B cell (primary cell): Measurements from ENCODE around the gene RRBP1. TPM values are rescaled to one million over a fixed set of nuclear protein-coding genes. Genes with fewer than 3 reads are reported as not detected.

ENCODE experiments used
- ATAC-seq: fragments of 200-7000 bp; cut with Tn5 transposase; one replicate; pipeline ENCODE4 v1.10.0; 2021; ENCODE audit warnings: low read depth, mild to moderate bottlenecking, moderate number of reproducible peaks, moderate library complexity
- CTCF ChIA-PET: fragments of 350-600 bp; sonication (Branson Sonifier 250); formaldehyde crosslinking; loops from one replicate; lab custom pipeline; 2021; ENCODE audit warnings: antibody characterized with exemption, inconsistent platforms; lab: Charles Lee
- POLR2A ChIA-PET: fragments of 350-600 bp; sonication (Branson Sonifier 250); formaldehyde crosslinking; loops from one replicate; lab custom pipeline; 2021; ENCODE audit warnings: antibody characterized with exemption; lab: Charles Lee
- DNase-seq: peaks from one replicate; pipeline ENCODE4 v3.0.0; 2013
- H2AFZ ChIP-seq: 2 replicates; pipeline ENCODE4 v1.6.1; 2012; ENCODE audit warnings: mild to moderate bottlenecking, low read depth, low read length; ENCODE audit not compliant: insufficient read depth, poor library complexity, severe bottlenecking
- H3K27ac ChIP-seq, 2 donors: 1 replicate in 1 of 2; 2 replicates in 1 of 2; pipeline ENCODE4 v1.5.1; 2012 to 2013; ENCODE audit warnings: low read length in 2 of 2, mild to moderate bottlenecking in 2 of 2, moderate library complexity in 1 of 2
- H3K27me3 ChIP-seq, 4 experiments: fragments of 200-600 bp in 1 of 4; sonication (generic) in 1 of 4; replicated peaks in 1 of 4; 1 replicate in 2 of 4; 2 replicates in 2 of 4; pipeline versions ENCODE4 v1.6.1 to v1.7.0; 2013 to 2016; ENCODE audit warnings: low read length in 3 of 4, mild to moderate bottlenecking in 2 of 4, mixed read lengths in 1 of 4, moderate library complexity in 1 of 4; ENCODE audit not compliant: insufficient read depth in 4 of 4, control insufficient read depth in 3 of 4; ENCODE audit errors: control extremely low read depth in 1 of 4
- H3K36me3 ChIP-seq, 2 experiments: replicated peaks in 1 of 2; 1 replicate in 1 of 2; 2 replicates in 1 of 2; pipeline versions ENCODE4 v1.6.1 to v1.7.1; 2013; ENCODE audit warnings: low read length in 1 of 2; ENCODE audit not compliant: insufficient read depth in 2 of 2, control insufficient read depth in 1 of 2; ENCODE audit errors: control extremely low read depth in 1 of 2, extremely low read depth in 1 of 2
- H3K4me1 ChIP-seq, 2 donors: fragments of 200-600 bp in 1 of 2; sonication (generic) in 1 of 2; 1 replicate in 1 of 2; 2 replicates in 1 of 2; pipeline versions ENCODE4 v1.5.1 to v1.6.1; 2013 to 2017; ENCODE audit warnings: low read length in 2 of 2; ENCODE audit not compliant: control insufficient read depth in 2 of 2, insufficient read depth in 2 of 2
- H3K4me2 ChIP-seq: replicated peaks from 2 replicates; pipeline ENCODE3; 2012; ENCODE audit warnings: mild to moderate bottlenecking, low read depth, low read length; ENCODE audit not compliant: poor library complexity, severe bottlenecking
- H3K4me3 ChIP-seq, 5 experiments: fragments of 200-600 bp in 1 of 5; sonication (generic) in 1 of 5; 1 replicate in 3 of 5; 2 replicates in 2 of 5; pipeline versions ENCODE4 v1.5.1 to v1.7.0; 2011 to 2016; ENCODE audit warnings: low read length in 4 of 5, mild to moderate bottlenecking in 4 of 5, low read depth in 2 of 5, control low read depth in 1 of 5, moderate library complexity in 1 of 5; ENCODE audit not compliant: insufficient read depth in 1 of 5; ENCODE audit errors: control extremely low read depth in 1 of 5, extremely low read depth in 1 of 5
- H3K79me2 ChIP-seq: fragments of 200-600 bp; sonication (generic); one replicate; pipeline ENCODE4 v1.6.0; 2016; ENCODE audit warnings: low read length; ENCODE audit not compliant: control insufficient read depth, insufficient read depth
- H3K9ac ChIP-seq: fragments of 200-600 bp; sonication (generic); 2 replicates; pipeline ENCODE4 v1.6.1; 2017; ENCODE audit warnings: mild to moderate bottlenecking, low read length, moderate library complexity
- H3K9me3 ChIP-seq, 3 donors: one replicate each; pipeline versions ENCODE4 v1.6.1 to v1.7.1; 2013; ENCODE audit warnings: low read length in 2 of 3; ENCODE audit not compliant: control insufficient read depth in 2 of 3, insufficient read depth in 1 of 3; ENCODE audit errors: control extremely low read depth in 1 of 3
- H4K20me1 ChIP-seq: 2 replicates; pipeline ENCODE4 v1.6.0; 2012; ENCODE audit warnings: mild to moderate bottlenecking, low read length; ENCODE audit not compliant: insufficient read depth, control insufficient read depth, poor library complexity, severe bottlenecking
- H3K27ac Mint-ChIP-seq: one replicate; pipeline ENCODE4 v1.8.0; 2021; ENCODE audit warnings: mixed read lengths
- H3K27me3 Mint-ChIP-seq: one replicate; pipeline ENCODE4 v1.8.0; 2021; ENCODE audit warnings: mixed read lengths
- H3K4me1 Mint-ChIP-seq: one replicate; pipeline ENCODE4 v1.8.0; 2021; ENCODE audit warnings: mixed read lengths
- H3K4me3 Mint-ChIP-seq: one replicate; pipeline ENCODE4 v1.8.0; 2021; ENCODE audit warnings: mixed read lengths
- H3K9me3 Mint-ChIP-seq: one replicate; pipeline ENCODE4 v1.8.0; 2022; ENCODE audit warnings: mixed read lengths; ENCODE audit not compliant: insufficient read depth
- CTCF ChIP-seq: fragments of 200-600 bp; IDR thresholded peaks from one replicate; pipeline ENCODE4 v1.8.0; 2022; ENCODE audit warnings: antibody characterized with exemption, mild to moderate bottlenecking
- EZH2 ChIP-seq: IDR thresholded peaks from 2 replicates; pipeline ENCODE4 v1.6.1; 2012; ENCODE audit warnings: borderline replicate concordance, low read depth, mild to moderate bottlenecking, moderate library complexity, low read length; ENCODE audit not compliant: insufficient read depth, poor library complexity, severe bottlenecking
- WGBS: methylation state at CpG from one replicate; pipeline ENCODE4 v1.1.5; 2013; ENCODE audit warnings: missing lambda C conversion rate; ENCODE audit not compliant: insufficient coverage; 5-methylcytosine and 5-hydroxymethylcytosine counted together
- intact Hi-C: fragments of 100-400 bp; cut with micrococcal nuclease; formaldehyde crosslinking; loops from one replicate; pipeline ENCODE4 v1.10.0; 2022
- polyA plus RNA-seq: library from polyadenylated mRNA; depleted of rRNA; stranded (reverse); fragments of >200 nt; gene quantifications from 2 replicates; pipeline ENCODE4 v1.2.3, GENCODE V29; 2012
- total RNA-seq, 2 donors: library from RNA; stranded (reverse); fragments of 120-200 nt in 1 of 2; gene quantifications; 1 replicate in 1 of 2; 2 replicates in 1 of 2; pipeline versions ENCODE4 v1.2.3 to v1.2.4, GENCODE V29; 2013 to 2022

The RRBP1 gene
- total and polyA plus RNA-seq, 2 donors (not counting 1 experiment from before 2014, with no cell fraction given): 10.9 to 27.5 TPM

DNA sequence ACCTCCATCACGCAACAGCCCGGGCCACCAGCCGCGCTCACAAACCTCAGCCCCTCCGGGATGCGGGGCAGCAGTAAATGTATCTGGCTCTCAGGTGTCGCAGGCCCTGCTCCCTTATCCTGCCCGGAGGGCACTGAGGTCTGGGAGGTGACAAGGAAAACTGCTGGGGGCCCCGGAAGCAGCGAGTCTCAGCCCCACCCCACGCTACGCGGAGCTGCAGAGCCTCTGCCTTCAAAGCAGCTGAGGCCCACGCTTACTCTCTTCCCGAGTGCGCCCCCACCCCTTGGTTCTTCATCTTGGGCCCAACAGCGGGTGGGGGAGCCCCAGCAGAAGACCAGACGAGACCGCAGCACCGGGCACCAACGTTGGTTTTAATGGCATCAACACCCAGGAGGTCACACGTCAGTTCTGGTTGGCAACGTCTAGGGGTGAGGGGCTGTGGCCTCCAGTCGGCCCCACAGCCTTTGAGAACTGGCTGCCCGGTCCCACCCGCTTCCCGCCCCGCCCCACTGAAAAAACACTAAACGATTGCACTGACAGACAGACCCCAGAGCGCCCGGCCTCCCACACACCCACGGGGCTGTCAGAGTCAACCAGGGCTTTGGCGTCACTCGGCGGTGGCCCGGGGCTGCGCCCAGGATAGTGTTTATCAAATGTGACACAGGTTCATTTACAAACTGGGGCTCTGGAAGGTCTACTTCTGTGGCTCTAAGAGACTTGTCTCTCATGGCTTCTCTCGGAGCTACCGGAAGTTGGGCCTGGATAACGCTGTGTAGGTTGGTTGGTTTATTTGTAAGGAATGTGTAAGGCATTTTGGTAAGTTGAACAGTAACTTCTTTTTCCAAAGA is 68.5 kb downstream of the RRBP1 start:
- Histone ChIP-seq H3K9me3 (no peaks in the 10 kb centered on the region), H2AFZ (no peak overlapping the region), H3K36me3 (peaks cover 0 to 5% of the 10 kb centered on the region in 2 experiments), H3K4me3 (no peak overlapping the region), H3K4me1 (peaks cover 14 to 28% of the 10 kb centered on the region in 2 donors), H3K79me2 (no peaks in the 10 kb centered on the region), H3K27me3 (no peaks in the 10 kb centered on the region), H3K9ac (no peak overlapping the region), H3K4me2 (no peak overlapping the region), H3K27ac (no peak overlapping the region), H4K20me1 (no peaks in the 10 kb centered on the region)
- Mint-ChIP-seq H3K27me3 (no peaks in the 10 kb centered on the region), H3K9me3 (no peaks in the 10 kb centered on the region), H3K27ac (no peak overlapping the region), H3K4me1 (peaks cover 19% of the 10 kb centered on the region), H3K4me3 (no peak overlapping the region)
- ATAC-seq (no peak), DNase-seq (no peak)
- POLR2A ChIA-PET: no interaction called here
- TF ChIP-seq CTCF (no peak), EZH2 (no peak)
- intact Hi-C loops: no loop called here
- WGBS: 90% methylated on average over 40 of the region's 40 CpGs
- CTCF ChIA-PET: interaction anchor here (1.0 kb wide), 1 partner anchor 108 kb away, joined by 3 read pairs; no protein-coding TSS in a partner anchor

DNA sequence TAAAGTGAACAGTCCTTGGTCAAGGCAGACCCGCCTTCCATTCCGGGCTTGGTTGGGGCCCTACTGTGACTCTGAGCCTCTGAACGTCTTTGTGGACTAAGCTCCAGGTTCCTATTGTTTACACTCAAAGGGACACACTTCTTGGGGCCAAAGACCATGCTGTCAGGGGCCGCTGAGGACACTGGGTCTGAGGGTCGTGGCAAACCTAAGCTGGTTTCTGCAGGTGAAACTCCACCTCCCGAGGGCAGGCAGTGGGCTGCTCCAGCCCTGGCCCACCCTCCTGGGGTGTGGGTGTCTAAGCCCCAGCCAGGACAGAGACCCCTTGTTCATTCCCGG is 69.1 kb downstream of the RRBP1 start:
- no peak overlapping the region for H2AFZ ChIP-seq
- peaks cover 14 to 28% of the 10 kb centered on the region in 2 donors for H3K4me1 ChIP-seq
- no peaks in the 10 kb centered on the region for H3K27me3 Mint-ChIP-seq
- ChIA-PET CTCF (interaction anchor here (1.0 kb wide), 1 partner anchor 108 kb away, joined by 3 read pairs; no protein-coding TSS in a partner anchor), POLR2A (no interaction called here)
- no peak overlapping the region for H3K9ac ChIP-seq
- no peak overlapping the region for H3K4me3 Mint-ChIP-seq
- no peak overlapping the region for H3K4me3 ChIP-seq
- no peaks in the 10 kb centered on the region for H3K79me2 ChIP-seq
- no peaks in the 10 kb centered on the region for H3K9me3 Mint-ChIP-seq
- H3K36me3 ChIP-seq: peaks cover 0 to 3% of the 10 kb centered on the region in 2 experiments
- intact Hi-C loops: no loop called here
- no peak overlapping the region for H3K4me2 ChIP-seq
- H3K27ac ChIP-seq: no peak overlapping the region
- ATAC-seq (no peak), DNase-seq (no peak)
- TF ChIP-seq CTCF: no peak
- TF ChIP-seq EZH2: no peak
- H3K9me3 ChIP-seq: no peaks in the 10 kb centered on the region
- H3K4me1 Mint-ChIP-seq: peaks cover 19% of the 10 kb centered on the region
- H3K27me3 ChIP-seq: no peaks in the 10 kb centered on the region
- WGBS: 92% methylated on average over 7 of the region's 7 CpGs
- no peaks in the 10 kb centered on the region for H4K20me1 ChIP-seq
- no peak overlapping the region for H3K27ac Mint-ChIP-seq
